Mesenchymal stem cell (in vitro differentiated cells and primary cell): ENCODE data around the gene FIGN.

ENCODE experiments used
- DNase-seq: peaks from one replicate; pipeline ENCODE4 v3.0.0-alpha.2; 2013
- H2AFZ ChIP-seq: one replicate; pipeline ENCODE4 v1.6.1; 2013; ENCODE audit warnings: low read depth, mild to moderate bottlenecking, control low read depth, inconsistent platforms, low read length, moderate library complexity
- H2AK5ac ChIP-seq: 2 replicates; pipeline ENCODE4 v1.6.1; 2013; ENCODE audit warnings: low read length, moderate library complexity, mild to moderate bottlenecking, inconsistent platforms; ENCODE audit not compliant: severe bottlenecking
- H2BK120ac ChIP-seq: one replicate; pipeline ENCODE4 v1.6.1; 2013; ENCODE audit warnings: low read depth, mild to moderate bottlenecking, inconsistent platforms, low read length, moderate library complexity
- H2BK12ac ChIP-seq, 2 experiments: one replicate each; pipeline ENCODE4 v1.6.1; 2013; ENCODE audit warnings: inconsistent platforms in 2 of 2, low read length in 2 of 2, mild to moderate bottlenecking in 2 of 2, moderate library complexity in 2 of 2, control low read depth in 1 of 2
- H2BK15ac ChIP-seq: one replicate; pipeline ENCODE4 v1.6.1; 2013; ENCODE audit warnings: mild to moderate bottlenecking, low read depth, inconsistent platforms; ENCODE audit not compliant: poor library complexity, severe bottlenecking
- H2BK5ac ChIP-seq: 2 replicates; pipeline ENCODE4 v1.6.1; 2013; ENCODE audit warnings: low read depth, mild to moderate bottlenecking, low read length, control low read depth, inconsistent platforms; ENCODE audit not compliant: poor library complexity, severe bottlenecking
- H3K14ac ChIP-seq, 2 experiments: one replicate each; pipeline ENCODE4 v1.6.1; 2013; ENCODE audit warnings: inconsistent platforms in 2 of 2, low read length in 2 of 2, control low read depth in 1 of 2, mild to moderate bottlenecking in 1 of 2, moderate library complexity in 1 of 2
- H3K18ac ChIP-seq, 2 experiments: one replicate each; pipeline ENCODE4 v1.6.1; 2013; ENCODE audit warnings: inconsistent platforms in 2 of 2, low read length in 2 of 2, control low read depth in 1 of 2, low read depth in 1 of 2, mild to moderate bottlenecking in 1 of 2
- H3K23ac ChIP-seq, 2 experiments: one replicate each; pipeline ENCODE4 v1.6.1; 2013; ENCODE audit warnings: inconsistent platforms in 2 of 2, low read length in 2 of 2, mild to moderate bottlenecking in 2 of 2, moderate library complexity in 2 of 2, control low read depth in 1 of 2
- H3K27ac ChIP-seq: 2 replicates; pipeline ENCODE4 v1.5.1; 2013; ENCODE audit warnings: mild to moderate bottlenecking, moderate library complexity, low read length, control low read depth, inconsistent platforms; ENCODE audit not compliant: poor library complexity, severe bottlenecking
- H3K27me3 ChIP-seq, 2 experiments: 2 replicates each; pipeline versions ENCODE4 v1.6.1 to v1.7.0; 2013; ENCODE audit warnings: low read length in 2 of 2, mild to moderate bottlenecking in 2 of 2, moderate library complexity in 2 of 2, control low read depth in 1 of 2, inconsistent platforms in 1 of 2; ENCODE audit not compliant: control insufficient read depth in 1 of 2, insufficient read depth in 1 of 2
- H3K36me3 ChIP-seq, 2 experiments: 2 replicates each; pipeline versions ENCODE4 v1.6.1 to v1.7.0; 2013; ENCODE audit warnings: low read length in 2 of 2, control low read depth in 1 of 2, inconsistent platforms in 1 of 2, low read depth in 1 of 2, mild to moderate bottlenecking in 1 of 2; ENCODE audit not compliant: insufficient read depth in 2 of 2, control insufficient read depth in 1 of 2
- H3K4ac ChIP-seq, 2 experiments: one replicate each; pipeline ENCODE4 v1.6.1; 2013; ENCODE audit warnings: inconsistent platforms in 2 of 2, low read length in 2 of 2, mild to moderate bottlenecking in 2 of 2, moderate library complexity in 2 of 2, control low read depth in 1 of 2, low read depth in 1 of 2
- H3K4me1 ChIP-seq: 2 replicates; pipeline ENCODE4 v1.6.1; 2013; ENCODE audit warnings: low read depth, low read length, control low read depth; ENCODE audit not compliant: control insufficient read depth, insufficient read depth
- H3K4me2 ChIP-seq: 2 replicates; pipeline ENCODE4 v1.6.1; 2013; ENCODE audit warnings: low read length, mild to moderate bottlenecking, inconsistent platforms; ENCODE audit not compliant: poor library complexity, severe bottlenecking
- H3K4me3 ChIP-seq, 2 experiments: 2 replicates each; pipeline versions ENCODE4 v1.5.1 to v1.7.0; 2013; ENCODE audit warnings: low read length in 2 of 2, mild to moderate bottlenecking in 2 of 2, control low read depth in 1 of 2, low read depth in 1 of 2; ENCODE audit not compliant: insufficient read depth in 1 of 2
- H3K79me1 ChIP-seq: replicated peaks from 2 replicates; pipeline ENCODE4 v1.6.1; 2013; ENCODE audit warnings: mild to moderate bottlenecking, control low read depth, low read length, inconsistent platforms; ENCODE audit not compliant: poor library complexity, severe bottlenecking
- H3K9ac ChIP-seq: 2 replicates; pipeline ENCODE4 v1.7.0; 2013; ENCODE audit warnings: mild to moderate bottlenecking, low read length, moderate library complexity
- H3K9me3 ChIP-seq: 2 replicates; pipeline ENCODE4 v1.7.0; 2013; ENCODE audit warnings: mild to moderate bottlenecking, low read length; ENCODE audit not compliant: control insufficient read depth
- H4K8ac ChIP-seq: one replicate; pipeline ENCODE4 v1.6.1; 2013; ENCODE audit warnings: inconsistent platforms, mild to moderate bottlenecking, low read length, moderate library complexity
- H4K91ac ChIP-seq: one replicate; pipeline ENCODE4 v1.6.1; 2013; ENCODE audit warnings: mild to moderate bottlenecking, low read length, inconsistent platforms
- WGBS: methylation state at CpG from one replicate; pipeline ENCODE4 v1.1.7; 2013; ENCODE audit warnings: mixed read lengths; 5-methylcytosine and 5-hydroxymethylcytosine counted together

Gene FIGN

DNA sequence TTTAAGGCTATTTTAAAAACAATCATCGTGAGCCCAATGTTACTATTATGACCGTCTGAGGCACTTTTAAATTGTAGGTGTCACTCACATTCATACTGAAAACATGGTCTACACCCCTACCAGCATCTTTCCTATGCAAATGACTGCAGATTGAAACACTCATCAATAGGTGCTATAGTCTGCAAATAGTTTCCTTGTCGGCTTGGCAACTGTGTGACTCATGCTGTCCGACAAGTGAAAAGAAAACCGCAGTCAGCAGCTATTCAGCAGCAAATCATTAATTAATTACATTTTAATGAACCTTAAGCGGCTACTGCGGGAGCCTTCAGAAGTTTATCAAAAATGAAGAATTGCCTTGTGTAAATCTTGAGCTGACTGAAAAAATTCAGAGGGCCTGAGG lies 134.4 kb downstream of the FIGN start:
- Histone ChIP-seq H2BK15ac (no peak overlapping the region), H3K23ac (no peak overlapping the region)

DNA sequence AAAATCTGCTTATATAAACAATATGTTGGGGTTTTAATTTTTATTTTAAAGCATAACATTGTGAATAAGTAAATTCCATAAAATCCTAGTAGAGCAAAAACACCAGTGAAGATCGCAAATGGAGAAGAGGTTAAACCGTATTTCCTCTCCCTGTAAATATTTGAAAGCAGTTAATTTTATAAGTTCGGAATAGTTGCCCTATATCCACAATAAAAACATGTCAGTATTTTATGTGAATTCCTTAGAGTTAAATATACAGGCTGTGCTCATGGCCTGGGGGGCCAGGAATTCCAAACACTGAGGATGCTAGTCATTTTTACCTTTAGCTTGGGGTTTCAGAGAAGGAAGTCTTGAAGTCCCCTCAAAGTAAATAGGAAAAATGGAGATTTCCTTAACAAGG lies 135.0 kb downstream of the FIGN start:
- Histone ChIP-seq H3K23ac (no peak overlapping the region), H2AK5ac (no peak overlapping the region), H3K27ac (peak overlapping the region; percentile 76), H3K9me3 (no peaks in the 10 kb centered on the region), H3K79me1 (no peaks in the 10 kb centered on the region), H4K8ac (no peak overlapping the region), H2BK12ac (no peak overlapping the region), H2BK15ac (no peak overlapping the region), H3K14ac (no peak overlapping the region), H3K4ac (no peak overlapping the region), H3K27me3 (no peaks in the 10 kb centered on the region), H4K91ac (no peak overlapping the region), H3K36me3 (no peaks in the 10 kb centered on the region), H3K4me2 (no peak overlapping the region), H3K4me3 (no peak overlapping the region), H2BK120ac (no peak overlapping the region), H2AFZ (no peak overlapping the region), H3K9ac (no peak overlapping the region), H3K4me1 (peaks cover 1% of the 10 kb centered on the region), H2BK5ac (no peak overlapping the region), H3K18ac (no peak overlapping the region)
- no CpG with 5 or more reads among the region's 3 CpGs for WGBS
- no peak for DNase-seq

More for the DNA sequence above, 134.4 kb downstream of the FIGN start:
- Histone ChIP-seq H3K9me3 (no peaks in the 10 kb centered on the region), H3K9ac (no peak overlapping the region), H3K14ac (no peak overlapping the region), H3K79me1 (peaks cover 2% of the 10 kb centered on the region), H2BK120ac (no peak overlapping the region), H3K18ac (no peak overlapping the region), H2BK5ac (no peak overlapping the region), H3K4ac (no peak overlapping the region), H2BK12ac (no peak overlapping the region), H4K91ac (no peak overlapping the region), H3K4me2 (no peak overlapping the region), H3K4me1 (peaks cover 1% of the 10 kb centered on the region), H4K8ac (no peak overlapping the region), H2AFZ (no peak overlapping the region), H2AK5ac (no peak overlapping the region), H3K27me3 (no peaks in the 10 kb centered on the region), H3K27ac (peak overlapping the region; percentile 76), H3K4me3 (no peak overlapping the region), H3K36me3 (no peaks in the 10 kb centered on the region)
- 16% methylated on average over 5 of the region's 7 CpGs for WGBS
- peak; percentile 75 for DNase-seq

DNA sequence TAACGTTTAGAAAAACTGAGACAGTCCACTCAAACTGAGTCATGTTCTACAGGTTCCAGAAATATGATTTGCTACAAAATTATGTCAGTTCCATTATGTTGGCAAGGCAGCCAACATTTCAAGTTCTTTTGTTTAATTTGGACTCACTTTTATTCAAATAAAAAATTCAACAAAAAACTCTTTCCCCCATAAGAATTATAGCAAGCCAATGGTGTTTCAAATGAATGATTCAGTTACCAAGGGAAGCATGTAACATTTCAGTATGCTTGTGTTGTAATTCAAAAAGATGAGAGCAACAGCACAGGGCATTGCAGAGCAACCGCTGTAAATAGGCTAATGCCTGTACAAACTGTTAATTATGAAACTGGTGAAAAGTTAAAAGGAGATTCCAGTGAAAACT lies 140.8 kb downstream of the FIGN start:
- H3K27me3 ChIP-seq, result no peaks in the 10 kb centered on the region
- no peak overlapping the region for H2AK5ac ChIP-seq
- no peak overlapping the region for H3K18ac ChIP-seq
- no peak overlapping the region for H2BK120ac ChIP-seq
- no peak overlapping the region for H2BK12ac ChIP-seq
- no peak overlapping the region for H2BK15ac ChIP-seq
- H3K79me1 ChIP-seq, result no peaks in the 10 kb centered on the region
- H2AFZ ChIP-seq, result no peak overlapping the region
- no peak overlapping the region for H3K23ac ChIP-seq
- no peak overlapping the region for H3K4me3 ChIP-seq
- WGBS, result 100% methylated on average over 2 of the region's 2 CpGs
- no peak overlapping the region for H3K4ac ChIP-seq
- no peak overlapping the region for H3K27ac ChIP-seq
- H3K36me3 ChIP-seq, result no peaks in the 10 kb centered on the region
- no peaks in the 10 kb centered on the region for H3K9me3 ChIP-seq
- no peak overlapping the region for H3K4me2 ChIP-seq
- no peak for DNase-seq
- H4K91ac ChIP-seq, result no peak overlapping the region
- H3K9ac ChIP-seq, result no peak overlapping the region
- no peak overlapping the region for H2BK5ac ChIP-seq
- peaks cover 1% of the 10 kb centered on the region for H3K4me1 ChIP-seq
- no peak overlapping the region for H3K14ac ChIP-seq
- no peak overlapping the region for H4K8ac ChIP-seq

DNA sequence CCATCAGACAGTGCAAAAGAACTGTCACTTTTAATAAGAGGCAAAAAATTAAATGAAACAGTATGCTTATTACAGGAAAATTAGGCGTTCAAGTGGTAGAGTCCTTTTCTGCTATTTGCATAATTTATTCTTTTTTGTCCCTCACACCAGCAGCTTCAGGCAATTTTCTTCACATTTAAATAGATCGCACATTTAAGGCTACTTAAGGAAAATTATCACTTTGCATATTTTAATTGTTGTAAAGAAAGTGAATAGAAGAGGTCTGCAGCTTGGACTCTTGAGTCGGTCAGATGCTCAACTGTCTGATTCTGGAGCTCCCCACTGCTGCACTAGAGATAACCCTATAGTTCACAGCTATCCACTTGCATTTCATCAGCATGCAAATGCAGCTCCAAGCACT lies 141.3 kb downstream of the FIGN start:
- Histone ChIP-seq H2BK5ac (no peak overlapping the region), H3K4ac (no peak overlapping the region), H3K27ac (no peak overlapping the region), H3K18ac (no peak overlapping the region), H3K4me2 (no peak overlapping the region), H3K36me3 (no peaks in the 10 kb centered on the region), H3K79me1 (no peaks in the 10 kb centered on the region), H2BK12ac (no peak overlapping the region), H3K14ac (no peak overlapping the region), H3K9me3 (no peaks in the 10 kb centered on the region), H2BK120ac (no peak overlapping the region), H3K4me3 (no peak overlapping the region), H3K4me1 (peaks cover 1% of the 10 kb centered on the region), H2AFZ (no peak overlapping the region), H3K23ac (no peak overlapping the region), H4K8ac (no peak overlapping the region), H2BK15ac (no peak overlapping the region), H3K9ac (no peak overlapping the region), H3K27me3 (no peaks in the 10 kb centered on the region), H2AK5ac (no peak overlapping the region), H4K91ac (no peak overlapping the region)
- WGBS, result 78% methylated on average over 1 of the region's 3 CpGs
- DNase-seq, result no peak
